ENCODE results near the gene PRDM16. TPM values are rescaled to one million over a fixed set of nuclear protein-coding genes. Genes with fewer than 3 reads are reported as not detected.
"Not testable (repeated sequence)": the region's sequence is repeated elsewhere in the genome, so short reads cannot be mapped to it uniquely, and the experiment has no call there.

The PRDM16 gene
- total RNA-seq, 1 donor from 2014 or later = 18.3 TPM

DNA sequence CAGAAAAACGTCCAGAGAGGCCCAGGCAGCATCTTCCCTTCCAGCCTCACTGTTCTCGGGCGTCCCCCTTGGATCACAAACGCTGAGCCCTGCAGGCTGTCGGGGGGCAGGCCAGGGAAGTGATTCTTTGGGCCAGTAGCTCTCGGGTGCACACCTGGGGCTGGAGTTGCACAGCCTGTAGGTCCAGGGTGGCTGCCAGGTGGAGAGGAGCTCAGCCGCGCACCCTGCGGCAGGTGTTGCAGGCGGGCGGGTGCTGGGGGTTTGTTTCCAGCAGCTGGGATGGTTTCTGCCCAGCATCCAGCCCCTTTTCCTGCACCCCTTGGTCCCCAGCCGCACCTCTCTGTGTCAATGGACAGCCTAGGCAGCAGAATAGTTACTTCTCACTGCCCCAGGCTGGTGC is 15.7 kb downstream of the PRDM16 start:
- TF ChIP-seq, protein P1, sequence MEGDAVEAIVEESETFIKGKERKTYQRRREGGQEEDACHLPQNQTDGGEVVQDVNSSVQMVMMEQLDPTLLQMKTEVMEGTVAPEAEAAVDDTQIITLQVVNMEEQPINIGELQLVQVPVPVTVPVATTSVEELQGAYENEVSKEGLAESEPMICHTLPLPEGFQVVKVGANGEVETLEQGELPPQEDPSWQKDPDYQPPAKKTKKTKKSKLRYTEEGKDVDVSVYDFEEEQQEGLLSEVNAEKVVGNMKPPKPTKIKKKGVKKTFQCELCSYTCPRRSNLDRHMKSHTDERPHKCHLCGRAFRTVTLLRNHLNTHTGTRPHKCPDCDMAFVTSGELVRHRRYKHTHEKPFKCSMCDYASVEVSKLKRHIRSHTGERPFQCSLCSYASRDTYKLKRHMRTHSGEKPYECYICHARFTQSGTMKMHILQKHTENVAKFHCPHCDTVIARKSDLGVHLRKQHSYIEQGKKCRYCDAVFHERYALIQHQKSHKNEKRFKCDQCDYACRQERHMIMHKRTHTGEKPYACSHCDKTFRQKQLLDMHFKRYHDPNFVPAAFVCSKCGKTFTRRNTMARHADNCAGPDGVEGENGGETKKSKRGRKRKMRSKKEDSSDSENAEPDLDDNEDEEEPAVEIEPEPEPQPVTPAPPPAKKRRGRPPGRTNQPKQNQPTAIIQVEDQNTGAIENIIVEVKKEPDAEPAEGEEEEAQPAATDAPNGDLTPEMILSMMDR (IDR thresholded peaks at IDR 0.05) = no peak
- H3K27me3 Mint-ChIP-seq (ENCODE audit: low read depth) = no peaks in the 10 kb centered on the region
- H3K36me3 Mint-ChIP-seq (ENCODE audit: low read depth) = no peaks in the 10 kb centered on the region
- H3K27ac Mint-ChIP-seq (ENCODE audit: unreplicated experiment) = no peak overlapping the region
- no peaks in the 10 kb centered on the region for H3K9me3 Mint-ChIP-seq (ENCODE audit: low read depth)
- H3K4me3 Mint-ChIP-seq (ENCODE audit: unreplicated experiment) = no peak overlapping the region
- no peak for DNase-seq (ENCODE audit: low spot score)
- peaks cover 4% of the 10 kb centered on the region for H3K4me1 Mint-ChIP-seq (ENCODE audit: low read depth)

GRCh38 chr1:3085721-3086120 is 16.7 kb downstream of the PRDM16 start:
- Mint-ChIP-seq H3K9me3 (ENCODE audit: low read depth) (no peaks in the 10 kb centered on the region), H3K27me3 (ENCODE audit: low read depth) (no peaks in the 10 kb centered on the region), H3K4me1 (ENCODE audit: low read depth) (peaks cover 4% of the 10 kb centered on the region), H3K27ac (ENCODE audit: unreplicated experiment) (no peak overlapping the region), H3K4me3 (ENCODE audit: unreplicated experiment) (no peak overlapping the region), H3K36me3 (ENCODE audit: low read depth) (no peaks in the 10 kb centered on the region)
- DNase-seq (ENCODE audit: low spot score) = no peak
- TF ChIP-seq, protein P1 (IDR thresholded peaks at IDR 0.05) = no peak

GRCh38 chr1:3086272-3086974 is 17.4 kb downstream of the PRDM16 start:
- TF ChIP-seq, protein P1 (IDR thresholded peaks at IDR 0.05) = no peak
- no peak overlapping the region for H3K27ac Mint-ChIP-seq (ENCODE audit: unreplicated experiment)
- no peaks in the 10 kb centered on the region for H3K27me3 Mint-ChIP-seq (ENCODE audit: low read depth)
- H3K9me3 Mint-ChIP-seq (ENCODE audit: low read depth) = no peaks in the 10 kb centered on the region
- H3K4me1 Mint-ChIP-seq (ENCODE audit: low read depth) = peaks cover 4% of the 10 kb centered on the region
- no peaks in the 10 kb centered on the region for H3K36me3 Mint-ChIP-seq (ENCODE audit: low read depth)
- DNase-seq (ENCODE audit: low spot score) = no peak
- H3K4me3 Mint-ChIP-seq (ENCODE audit: unreplicated experiment) = no peak overlapping the region

DNA sequence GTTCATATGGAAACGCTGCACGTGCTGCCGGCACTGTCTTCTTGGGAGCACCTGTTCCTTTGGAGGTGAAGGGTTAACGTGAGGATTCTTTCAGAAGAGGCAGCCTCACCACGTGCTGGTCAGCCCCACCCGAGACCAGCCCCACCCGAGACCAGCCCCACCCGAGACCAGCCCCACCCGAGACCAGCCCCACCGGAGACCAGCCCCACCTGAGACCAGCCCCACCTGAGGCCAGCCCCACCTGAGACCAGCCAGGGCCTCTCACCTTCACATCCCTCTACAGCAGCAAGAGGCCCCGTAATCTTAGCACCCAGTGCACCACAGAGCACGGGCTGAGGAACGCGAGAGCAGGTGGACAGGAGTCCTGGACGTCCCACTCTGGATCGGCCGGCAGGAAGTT is 18.0 kb downstream of the PRDM16 start:
- Mint-ChIP-seq H3K36me3 (ENCODE audit: low read depth) (no peaks in the 10 kb centered on the region), H3K27me3 (ENCODE audit: low read depth) (no peaks in the 10 kb centered on the region), H3K4me1 (ENCODE audit: low read depth) (peaks cover 4% of the 10 kb centered on the region), H3K9me3 (ENCODE audit: low read depth) (no peaks in the 10 kb centered on the region), H3K4me3 (ENCODE audit: unreplicated experiment) (no peak overlapping the region), H3K27ac (ENCODE audit: unreplicated experiment) (no peak overlapping the region)
- DNase-seq (ENCODE audit: low spot score) = no peak
- TF ChIP-seq, protein P1 (IDR thresholded peaks at IDR 0.05) = no peak

- DNase-seq (ENCODE audit: low spot score); H3K27me3 Mint-ChIP-seq (ENCODE audit: low read depth); H3K27ac Mint-ChIP-seq (ENCODE audit: unreplicated experiment); H3K36me3 Mint-ChIP-seq (ENCODE audit: low read depth); H3K9me3 Mint-ChIP-seq (ENCODE audit: low read depth); H3K4me1 Mint-ChIP-seq (ENCODE audit: low read depth); H3K4me3 Mint-ChIP-seq (ENCODE audit: unreplicated experiment): not testable (repeated sequence)
Measured at GRCh38 chr1:3087946-3088668, 19.1 kb downstream of the PRDM16 start.
